HG03097 (cell line): Measurements from ENCODE around the gene POGLUT2.

Experiments
- ATAC-seq: cut with Tn5 transposase; IDR thresholded peaks from one replicate; pipeline ENCODE4 v1.9.1; 2021; ENCODE audit not compliant: unreplicated experiment, low FRiP score

The POGLUT2 gene

DNA sequence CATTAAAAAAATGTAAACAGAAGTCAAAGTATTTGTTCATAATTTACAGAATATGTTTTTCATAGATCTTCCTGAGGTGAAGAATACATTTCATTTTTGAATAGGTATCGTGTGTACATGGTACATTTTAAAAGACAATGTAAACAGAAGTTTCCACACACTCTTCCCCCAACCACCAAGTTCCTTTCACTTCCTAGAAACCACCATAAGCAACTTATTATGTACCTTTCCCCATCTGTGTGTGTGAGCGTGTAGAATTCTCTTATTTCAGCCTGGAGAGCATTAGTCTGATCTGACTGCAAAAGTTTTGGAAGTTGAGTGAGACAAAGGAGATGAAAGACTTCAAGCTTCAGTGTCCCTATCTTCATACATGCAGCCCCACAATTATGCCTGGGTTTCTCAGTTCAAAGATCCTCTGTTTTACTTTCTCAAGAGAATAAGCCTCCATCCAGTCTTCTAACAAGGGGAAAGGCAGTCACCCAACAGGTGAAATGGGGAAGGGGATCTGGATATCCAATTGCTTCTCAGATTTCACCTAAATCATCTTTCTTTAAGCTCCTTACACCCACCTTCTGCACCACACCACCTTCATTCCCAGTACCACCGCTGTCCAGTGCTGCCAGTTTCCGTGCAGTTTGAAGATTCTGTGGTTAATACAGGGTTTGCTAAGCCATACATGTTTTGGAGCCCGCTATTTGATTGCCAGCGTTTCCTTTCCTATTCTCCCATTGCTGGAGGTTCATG lies 27.3 kb downstream of the POGLUT2 start:
- no peak for ATAC-seq

DNA sequence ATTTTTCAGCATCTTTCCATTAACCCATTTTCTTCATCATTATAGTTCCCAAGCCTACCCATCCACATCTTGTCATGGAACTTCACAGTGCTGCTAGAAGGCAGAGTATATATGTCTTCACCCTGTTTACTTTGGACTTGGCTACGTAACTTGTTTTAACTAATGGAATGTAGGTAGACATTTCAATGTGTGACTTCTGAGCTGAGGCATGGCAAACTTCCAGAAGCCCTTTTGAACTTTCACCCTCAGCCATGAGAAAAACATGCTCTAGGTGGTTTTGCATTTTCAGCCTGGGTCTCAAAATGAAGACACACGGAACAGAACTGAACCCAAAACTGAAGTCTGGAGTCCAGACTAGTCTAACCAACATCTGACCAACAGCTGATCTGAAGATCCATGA lies 28.3 kb downstream of the POGLUT2 start:
- no peak for ATAC-seq

- no peak for ATAC-seq
Observed at GRCh38 chr13:102769679-102770078, 29.1 kb downstream of the POGLUT2 start.

DNA sequence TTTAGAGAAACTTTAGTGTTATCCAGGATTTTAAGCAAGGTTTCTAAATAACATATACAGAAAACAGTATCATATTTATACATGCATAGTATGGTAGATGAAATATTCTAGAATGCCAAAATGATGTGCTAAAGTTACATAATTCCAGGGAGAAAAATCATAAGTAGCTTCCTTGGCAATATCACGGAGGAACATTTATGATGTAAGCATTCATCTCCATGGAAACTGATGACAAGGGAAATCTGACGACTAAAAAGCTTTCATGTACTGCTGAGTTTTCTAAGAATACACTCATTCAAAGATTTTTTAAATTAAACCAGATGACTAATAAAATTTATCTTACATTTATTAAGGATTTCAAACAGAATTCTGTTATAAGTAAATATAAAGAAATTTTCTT lies 29.9 kb downstream of the POGLUT2 start:
- no peak for ATAC-seq

- ATAC-seq, result no peak
Observed at GRCh38 chr13:102763741-102764140, 35.0 kb downstream of the POGLUT2 start.

- ATAC-seq, result no peak
Observed at GRCh38 chr13:102761071-102761470, 37.7 kb downstream of the POGLUT2 start.

DNA sequence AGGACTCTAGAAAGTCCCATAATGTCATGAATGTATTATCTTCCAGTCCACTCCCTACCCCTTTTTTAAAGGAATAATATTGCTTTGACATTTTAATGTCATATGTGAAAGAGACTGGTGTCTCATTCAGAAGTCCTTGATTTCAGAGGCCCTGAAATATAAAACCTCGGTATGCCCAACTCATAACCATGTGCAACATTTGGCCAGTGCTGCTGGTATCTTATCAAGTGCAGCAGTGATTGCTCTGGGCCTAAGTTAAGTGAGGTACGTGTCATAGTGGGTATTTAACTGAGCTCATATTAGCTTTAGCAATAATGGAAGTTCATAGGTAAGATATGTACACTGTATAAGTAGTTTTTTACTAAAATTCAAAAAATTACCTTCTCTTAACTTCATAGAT lies 39.9 kb downstream of the POGLUT2 start:
- no peak for ATAC-seq

DNA sequence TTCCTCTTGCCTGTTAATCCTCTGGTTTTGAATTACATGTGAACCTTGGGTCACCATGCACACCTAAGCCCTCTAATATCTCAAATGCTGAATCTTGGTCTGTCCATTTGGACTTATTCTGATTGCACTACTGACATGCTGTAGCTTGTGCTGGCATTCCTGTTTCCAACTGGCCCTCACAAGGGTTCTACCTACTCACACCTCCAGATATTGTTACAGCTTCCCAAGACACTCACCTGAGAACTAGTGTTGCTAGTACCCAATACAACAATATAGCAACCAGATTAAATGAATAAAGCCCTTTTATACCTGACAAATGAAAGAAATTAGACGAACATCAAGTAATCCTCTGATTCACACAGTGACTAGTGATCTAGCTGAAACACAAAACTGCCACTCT lies 41.8 kb downstream of the POGLUT2 start:
- ATAC-seq, result no peak

- no peak for ATAC-seq
Observed at GRCh38 chr13:102751886-102752285, 46.9 kb downstream of the POGLUT2 start.

DNA sequence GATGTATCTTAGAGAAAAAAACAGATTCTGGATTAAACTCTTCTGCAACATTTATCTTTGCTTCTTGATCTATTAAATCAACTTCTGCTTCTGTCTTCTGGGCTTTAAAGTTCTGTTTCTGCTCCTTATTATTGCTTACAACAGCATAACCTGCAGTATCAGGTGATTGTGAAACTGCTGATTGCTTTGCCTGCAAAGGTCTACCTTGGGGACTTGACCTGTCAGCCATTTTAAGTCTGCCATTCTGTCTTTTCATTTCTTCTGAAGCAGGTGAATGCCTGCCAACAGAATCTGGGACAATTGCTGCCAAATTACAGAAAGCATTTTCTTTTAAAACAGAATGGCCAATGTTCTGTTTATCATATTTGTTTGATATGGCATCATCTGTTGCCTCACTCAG lies 56.3 kb downstream of the POGLUT2 start:
- no peak for ATAC-seq

GRCh38 chr13:102742101-102742500 lies 56.7 kb downstream of the POGLUT2 start:
- ATAC-seq, result no peak
